Suprapubic skin (tissue), 4 donors: Measurements from ENCODE around the gene GPC4.

Experiments used
- CTCF ChIP-seq, 2 donors: fragments of 200-600 bp in 1 of 2; fragments of 450-650 bp in 1 of 2; sonication (generic) in 1 of 2; IDR thresholded peaks; one replicate each; pipeline ENCODE4 v1.5.1; 2016 to 2019; ENCODE audit warnings: antibody characterized with exemption in 2 of 2, mild to moderate bottlenecking in 1 of 2, moderate library complexity in 1 of 2
- POLR2A ChIP-seq, 2 donors: fragments of 450-650 bp; IDR thresholded peaks; one replicate each; pipeline ENCODE4 v1.6.1; 2017; ENCODE audit warnings: antibody characterized with exemption in 2 of 2, mild to moderate bottlenecking in 2 of 2, moderate library complexity in 2 of 2
- POLR2AphosphoS5 ChIP-seq, 3 donors: sonication (generic); formaldehyde crosslinking; IDR thresholded peaks; one replicate each; pipeline ENCODE4 v1.6.1; 2017; ENCODE audit warnings: antibody characterized with exemption in 3 of 3

- TF ChIP-seq CTCF (IDR thresholded peaks at IDR 0.05), result no peak
- TF ChIP-seq POLR2AphosphoS5 (IDR thresholded peaks at IDR 0.05), result no peak
- no peak for TF ChIP-seq POLR2A (IDR thresholded peaks at IDR 0.05)
Observed at GRCh38 chrX:133323431-133323830, 91.9 kb downstream of the GPC4 start.
